ENCODE data around the gene NUP93. TPM values are rescaled to one million over a fixed set of nuclear protein-coding genes. Genes with fewer than 3 reads are reported as not detected.

Gene NUP93
- polyA plus RNA-seq, 1 donor from 2014 or later: 237 TPM

GRCh38 chr16:56689171-56689570 is 40.8 kb upstream of the NUP93 start:
- H3K36me3 ChIP-seq (ENCODE audit: insufficient read depth, low read length): no peaks in the 10 kb centered on the region
- no peaks in the 10 kb centered on the region for H3K27me3 ChIP-seq (ENCODE audit: insufficient read depth, low read depth, low read length)
- H3K27ac ChIP-seq (ENCODE audit: low read length): no peak overlapping the region
- no peaks in the 10 kb centered on the region for H4K20me1 ChIP-seq (ENCODE audit: insufficient read depth)
- H3K4me2 ChIP-seq (ENCODE audit: low read length): no peak overlapping the region
- H3K4me3 ChIP-seq (ENCODE audit: low read length): no peak overlapping the region
- no peaks in the 10 kb centered on the region for H3K9me2 ChIP-seq (ENCODE audit: insufficient read depth, low read length)
- H2AFZ ChIP-seq (ENCODE audit: low read depth, low read length): no peak overlapping the region
- H3K9me3 ChIP-seq (ENCODE audit: low read length): no peaks in the 10 kb centered on the region
- no peak overlapping the region for H3K9ac ChIP-seq (ENCODE audit: low read length)
- no peaks in the 10 kb centered on the region for H3K79me2 ChIP-seq (replicated peaks; ENCODE audit: insufficient read depth, low read length)
- H3F3A ChIP-seq (ENCODE audit: insufficient read depth, low read length, poor library complexity, severe bottlenecking): no peaks in the 10 kb centered on the region
- TF ChIP-seq SMC3 (conservative IDR thresholded peaks at IDR 0.05; ENCODE audit: poor library complexity) (no peak), REST (IDR thresholded peaks at IDR 0.05; ENCODE audit: borderline replicate concordance) (no peak), MXI1 (conservative IDR thresholded peaks at IDR 0.05; ENCODE audit: poor library complexity, severe bottlenecking) (no peak), CTCF (IDR thresholded peaks at IDR 0.05; ENCODE audit: poor library complexity, severe bottlenecking) (no peak), TAF1 (IDR thresholded peaks at IDR 0.05; ENCODE audit: low read depth) (no peak), EP300 (conservative IDR thresholded peaks at IDR 0.05; ENCODE audit: poor library complexity, severe bottlenecking) (no peak), EZH2 (IDR thresholded peaks at IDR 0.05; ENCODE audit: borderline replicate concordance, insufficient read depth, low read length, poor library complexity, severe bottlenecking) (no peak), POLR2AphosphoS5 (IDR thresholded peaks at IDR 0.05) (no peak), RAD21 (conservative IDR thresholded peaks at IDR 0.05) (no peak)

GRCh38 chr16:56690420-56691122 is 39.4 kb upstream of the NUP93 start:
- Histone ChIP-seq H3K4me2 (ENCODE audit: low read length) (no peak overlapping the region), H3K4me3 (ENCODE audit: low read length) (no peak overlapping the region), H3K9ac (ENCODE audit: low read length) (no peak overlapping the region), H4K20me1 (ENCODE audit: insufficient read depth) (no peaks in the 10 kb centered on the region), H3K79me2 (replicated peaks; ENCODE audit: insufficient read depth, low read length) (no peaks in the 10 kb centered on the region), H3K27ac (ENCODE audit: low read length) (no peak overlapping the region), H3F3A (ENCODE audit: insufficient read depth, low read length, poor library complexity, severe bottlenecking) (no peaks in the 10 kb centered on the region), H3K9me3 (ENCODE audit: low read length) (no peaks in the 10 kb centered on the region), H3K36me3 (ENCODE audit: insufficient read depth, low read length) (no peaks in the 10 kb centered on the region), H3K27me3 (ENCODE audit: insufficient read depth, low read depth, low read length) (no peaks in the 10 kb centered on the region), H2AFZ (ENCODE audit: low read depth, low read length) (no peak overlapping the region), H3K9me2 (ENCODE audit: insufficient read depth, low read length) (no peaks in the 10 kb centered on the region)
- TF ChIP-seq EZH2 (IDR thresholded peaks at IDR 0.05; ENCODE audit: borderline replicate concordance, insufficient read depth, low read length, poor library complexity, severe bottlenecking) (no peak), SMC3 (conservative IDR thresholded peaks at IDR 0.05; ENCODE audit: poor library complexity) (no peak), EP300 (conservative IDR thresholded peaks at IDR 0.05; ENCODE audit: poor library complexity, severe bottlenecking) (no peak), TAF1 (IDR thresholded peaks at IDR 0.05; ENCODE audit: low read depth) (no peak), MXI1 (conservative IDR thresholded peaks at IDR 0.05; ENCODE audit: poor library complexity, severe bottlenecking) (no peak), REST (IDR thresholded peaks at IDR 0.05; ENCODE audit: borderline replicate concordance) (no peak), RAD21 (conservative IDR thresholded peaks at IDR 0.05) (no peak), CTCF (IDR thresholded peaks at IDR 0.05; ENCODE audit: poor library complexity, severe bottlenecking) (no peak)
